OCI-LY3 (cell line): ENCODE measurements around the gene JRKL.

ENCODE experiments used
- H2AFZ ChIP-seq: fragments of 200-600, 300-600 bp; shearing (Covaris generic); 2 replicates; pipeline ENCODE4 v1.6.0; 2014; ENCODE audit warnings: antibody characterized with exemption, low read depth, low read length
- H3K27ac ChIP-seq: fragments of 200-600, 300-600 bp; sonication (generic); 2 replicates; pipeline ENCODE4 v1.5.1; 2014; ENCODE audit warnings: mild to moderate bottlenecking, low read length, moderate library complexity, mixed read lengths
- H3K27me3 ChIP-seq: fragments of 200-600, 300-600 bp; sonication (generic); 2 replicates; pipeline ENCODE4 v1.6.1; 2014; ENCODE audit warnings: low read depth, low read length, mixed read lengths
- H3K36me3 ChIP-seq: fragments of 200-600, 300-600 bp; sonication (generic); replicated peaks from 2 replicates; pipeline ENCODE3; 2014; ENCODE audit warnings: low read depth, low read length, mixed read lengths
- H3K4me1 ChIP-seq: fragments of 300-600, 200-600 bp; sonication (generic); 2 replicates; pipeline ENCODE4 v1.6.1; 2014; ENCODE audit warnings: low read length, mixed read lengths
- H3K4me2 ChIP-seq: fragments of 200-600, 300-600 bp; sonication (generic); 2 replicates; pipeline ENCODE4 v1.6.1; 2014; ENCODE audit warnings: low read length, mixed read lengths
- H3K4me3 ChIP-seq: fragments of 300-600, 200-600 bp; sonication (generic); 2 replicates; pipeline ENCODE4 v1.5.1; 2014; ENCODE audit warnings: antibody characterized with exemption, mild to moderate bottlenecking, low read length, moderate library complexity
- H3K79me2 ChIP-seq: fragments of 300-600, 200-600 bp; shearing (Covaris generic); 2 replicates; pipeline ENCODE4 v1.6.1; 2014; ENCODE audit warnings: mild to moderate bottlenecking, low read length, mixed read lengths
- H3K9ac ChIP-seq: fragments of 300-600, 200-600 bp; shearing (Covaris generic); 2 replicates; pipeline ENCODE4 v1.6.0; 2014; ENCODE audit warnings: mild to moderate bottlenecking, low read length, moderate library complexity
- H3K9me3 ChIP-seq: fragments of 200-600, 300-600 bp; shearing (Covaris generic); 2 replicates; pipeline ENCODE4 v1.6.1; 2014; ENCODE audit warnings: low read length, mixed read lengths; ENCODE audit not compliant: insufficient read depth
- H4K20me1 ChIP-seq: fragments of 200-600, 300-600 bp; sonication (generic); 2 replicates; pipeline ENCODE4 v1.6.1; 2016; ENCODE audit warnings: low read length, mixed read lengths; ENCODE audit not compliant: insufficient read depth
- EZH2phosphoT487 ChIP-seq: fragments of 200-600 bp; shearing (Covaris generic); IDR thresholded peaks from 2 replicates; pipeline ENCODE4 v1.6.1; 2018; ENCODE audit warnings: antibody characterized with exemption, mixed run types, low read depth
- TF ChIP-seq, protein P1 (sequence below): fragments of 200-600, 300-600 bp; sonication (generic); IDR thresholded peaks from 2 replicates; pipeline ENCODE4 v1.5.1; 2014; ENCODE audit warnings: antibody characterized with exemption, low read length, low read depth

Gene JRKL

DNA sequence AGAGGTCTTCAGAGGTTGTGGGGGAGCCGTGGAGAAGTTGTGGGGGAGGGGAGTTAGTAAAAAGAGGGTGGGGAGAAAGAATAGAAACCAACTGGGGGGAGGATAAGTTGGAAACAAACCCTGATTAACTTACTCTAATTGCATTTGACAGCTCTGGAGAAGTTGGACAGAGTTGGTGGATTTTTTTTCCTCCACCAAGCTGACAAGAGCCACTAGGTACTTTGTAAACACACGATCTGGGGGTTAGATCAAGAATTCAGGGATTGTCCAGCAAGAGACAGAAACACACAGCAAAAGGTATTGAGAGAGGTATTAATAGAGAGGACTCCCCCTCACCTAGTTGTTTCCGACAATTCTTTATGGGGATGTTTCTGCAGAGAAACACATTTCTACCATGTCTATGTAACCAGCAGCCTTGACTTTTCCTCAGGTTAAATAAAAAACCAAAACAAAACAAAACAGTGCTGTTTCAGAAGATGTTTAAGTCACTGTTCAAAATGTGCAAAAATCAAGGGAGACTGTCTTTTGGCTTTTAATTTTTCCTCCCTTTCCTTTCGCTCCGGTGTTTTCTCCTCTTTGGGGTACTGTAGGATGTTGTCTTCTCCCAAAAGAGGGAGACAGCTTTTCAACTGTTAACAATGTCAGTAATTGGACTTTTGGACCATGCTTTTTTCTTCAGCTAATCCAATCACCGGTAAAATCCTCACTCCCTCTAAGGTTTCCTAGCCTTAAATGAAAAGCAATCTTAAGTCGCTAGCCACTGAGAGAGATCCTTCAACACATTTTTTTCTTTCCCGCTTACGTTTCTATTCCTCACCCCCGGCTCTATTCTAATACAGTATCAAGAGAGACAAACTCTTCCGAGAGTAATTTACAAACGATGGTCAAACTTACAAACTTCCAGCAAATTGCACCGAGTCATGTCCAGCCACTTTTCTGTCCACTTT, 47.5 kb upstream of the JRKL start:
- H3K4me2 ChIP-seq = peak overlapping the region; percentile 96

DNA sequence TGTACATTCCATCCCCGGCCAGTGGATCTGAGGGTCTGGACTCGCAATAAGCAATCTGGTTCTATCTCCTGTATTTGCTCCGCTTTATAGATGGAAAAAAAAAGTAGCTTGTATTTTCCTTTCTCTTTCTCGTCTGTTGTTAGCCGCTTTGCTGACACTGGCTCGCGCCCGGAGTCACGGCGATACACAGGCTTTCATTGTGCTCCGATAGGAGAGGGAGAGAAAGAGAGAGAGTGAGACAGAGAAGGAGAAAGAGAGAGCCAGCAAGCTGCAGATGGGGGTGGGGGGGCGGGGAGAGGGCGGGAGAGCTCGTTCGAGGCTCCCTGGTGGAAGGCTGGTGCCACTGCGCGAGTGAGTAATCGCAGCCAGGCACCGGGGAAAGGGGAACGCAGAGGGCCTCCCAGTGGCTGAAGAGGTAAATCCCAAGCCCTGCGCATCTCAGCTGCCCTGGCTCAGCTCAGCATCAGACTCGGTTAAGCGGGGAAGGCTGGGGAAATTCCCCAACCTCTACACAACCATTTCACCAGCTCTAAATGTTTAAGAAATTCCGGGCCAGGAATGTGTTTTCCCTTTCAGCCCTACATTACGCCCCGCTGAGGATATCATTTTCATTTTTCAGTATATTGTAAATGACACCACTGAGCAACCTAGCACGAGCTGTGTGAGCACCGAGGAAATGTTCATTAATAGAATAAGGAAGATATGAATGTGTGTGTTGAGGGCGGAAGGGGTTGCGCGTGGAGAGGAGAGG, 46.7 kb upstream of the JRKL start, which contains the start of gene MAML2:
TSS of gene MAML2 (minus strand) at position 235 of the 751 bp plus-strand sequence. CDS start 1,300 bp downstream, outside the sequence.
- Histone ChIP-seq H4K20me1 (peaks cover 8% of the 10 kb centered on the region; the same call in 1 of the 2 replicates), H3K9me3 (no peaks in the 10 kb centered on the region), H3K9ac (peak within 1 kb of the TSS; percentile 89), H2AFZ (peak within 1 kb of the TSS; percentile 78), H3K36me3 (no peaks in the 10 kb centered on the region), H3K79me2 (peaks cover 47% of the 10 kb centered on the region), H3K4me2 (peak within 1 kb of the TSS; percentile 96), H3K27me3 (no peaks in the 10 kb centered on the region), H3K4me1 (peaks cover 38% of the 10 kb centered on the region), H3K27ac (peak within 1 kb of the TSS; percentile 77), H3K4me3 (peak within 1 kb of the TSS; percentile 86)
- no peak for TF ChIP-seq EZH2phosphoT487
- TF ChIP-seq, protein P1, sequence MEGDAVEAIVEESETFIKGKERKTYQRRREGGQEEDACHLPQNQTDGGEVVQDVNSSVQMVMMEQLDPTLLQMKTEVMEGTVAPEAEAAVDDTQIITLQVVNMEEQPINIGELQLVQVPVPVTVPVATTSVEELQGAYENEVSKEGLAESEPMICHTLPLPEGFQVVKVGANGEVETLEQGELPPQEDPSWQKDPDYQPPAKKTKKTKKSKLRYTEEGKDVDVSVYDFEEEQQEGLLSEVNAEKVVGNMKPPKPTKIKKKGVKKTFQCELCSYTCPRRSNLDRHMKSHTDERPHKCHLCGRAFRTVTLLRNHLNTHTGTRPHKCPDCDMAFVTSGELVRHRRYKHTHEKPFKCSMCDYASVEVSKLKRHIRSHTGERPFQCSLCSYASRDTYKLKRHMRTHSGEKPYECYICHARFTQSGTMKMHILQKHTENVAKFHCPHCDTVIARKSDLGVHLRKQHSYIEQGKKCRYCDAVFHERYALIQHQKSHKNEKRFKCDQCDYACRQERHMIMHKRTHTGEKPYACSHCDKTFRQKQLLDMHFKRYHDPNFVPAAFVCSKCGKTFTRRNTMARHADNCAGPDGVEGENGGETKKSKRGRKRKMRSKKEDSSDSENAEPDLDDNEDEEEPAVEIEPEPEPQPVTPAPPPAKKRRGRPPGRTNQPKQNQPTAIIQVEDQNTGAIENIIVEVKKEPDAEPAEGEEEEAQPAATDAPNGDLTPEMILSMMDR = peak; percentile 53

More for the DNA sequence above, 47.5 kb upstream of the JRKL start:
- TF ChIP-seq, protein P1 = no peak
- TF ChIP-seq EZH2phosphoT487 = no peak
- no peaks in the 10 kb centered on the region for H3K27me3 ChIP-seq
- H4K20me1 ChIP-seq = peaks cover 16% of the 10 kb centered on the region
- H3K27ac ChIP-seq = peak overlapping the region; percentile 75
- peak overlapping the region; percentile 71 for H2AFZ ChIP-seq
- peak overlapping the region; percentile 86 for H3K4me3 ChIP-seq
- no peaks in the 10 kb centered on the region for H3K36me3 ChIP-seq
- peaks cover 55% of the 10 kb centered on the region for H3K79me2 ChIP-seq
- peak overlapping the region; percentile 89 for H3K9ac ChIP-seq
- H3K9me3 ChIP-seq = no peaks in the 10 kb centered on the region
- H3K4me1 ChIP-seq = peaks cover 47% of the 10 kb centered on the region

- no peaks in the 10 kb centered on the region for H3K36me3 ChIP-seq
- H3K4me3 ChIP-seq = no peak overlapping the region
- no peak overlapping the region for H3K4me2 ChIP-seq
- no peaks in the 10 kb centered on the region for H3K9me3 ChIP-seq
- peaks cover 10% of the 10 kb centered on the region for H3K4me1 ChIP-seq
- H3K27ac ChIP-seq = no peak overlapping the region
- no peak overlapping the region for H3K9ac ChIP-seq
- H2AFZ ChIP-seq = no peak overlapping the region
- no peaks in the 10 kb centered on the region for H3K79me2 ChIP-seq
- TF ChIP-seq, protein P1 = no peak
- TF ChIP-seq EZH2phosphoT487 = no peak
- no peaks in the 10 kb centered on the region for H4K20me1 ChIP-seq
- H3K27me3 ChIP-seq = no peaks in the 10 kb centered on the region
These were observed 33.0 kb upstream of the JRKL start for GRCh38 chr11:96356848-96357247.

GRCh38 chr11:96357794-96358193, 32.0 kb upstream of the JRKL start:
- Histone ChIP-seq H3K27ac (no peak overlapping the region), H3K36me3 (no peaks in the 10 kb centered on the region), H3K4me3 (no peak overlapping the region), H2AFZ (no peak overlapping the region), H3K4me2 (no peak overlapping the region), H3K4me1 (peaks cover 10% of the 10 kb centered on the region), H4K20me1 (no peaks in the 10 kb centered on the region), H3K9ac (no peak overlapping the region), H3K9me3 (no peaks in the 10 kb centered on the region), H3K79me2 (no peaks in the 10 kb centered on the region), H3K27me3 (no peaks in the 10 kb centered on the region)
- no peak for TF ChIP-seq EZH2phosphoT487
- TF ChIP-seq, protein P1 = no peak
